Skeletal muscle tissue (tissue), 4 donors: ENCODE results near the gene ADGRV1. TPM values are rescaled to one million over a fixed set of nuclear protein-coding genes. Genes with fewer than 3 reads are reported as not detected.

Experiments used
- H3K27ac ChIP-seq: one replicate; pipeline ENCODE4 v1.7.0; 2013; ENCODE audit warnings: mild to moderate bottlenecking, low read depth, low read length, inconsistent platforms
- H3K27me3 ChIP-seq, 3 donors: one replicate each; pipeline ENCODE4 v1.7.0; 2013; ENCODE audit warnings: low read length in 3 of 3; ENCODE audit not compliant: control insufficient read depth in 3 of 3, insufficient read depth in 3 of 3
- H3K36me3 ChIP-seq, 3 donors: one replicate each; pipeline ENCODE4 v1.7.0; 2013; ENCODE audit warnings: low read length in 3 of 3; ENCODE audit not compliant: control insufficient read depth in 3 of 3, insufficient read depth in 3 of 3
- H3K4me1 ChIP-seq, 3 donors: one replicate each; pipeline ENCODE4 v1.7.0; 2013; ENCODE audit warnings: low read length in 3 of 3, mild to moderate bottlenecking in 3 of 3; ENCODE audit not compliant: control insufficient read depth in 3 of 3, insufficient read depth in 3 of 3
- H3K4me3 ChIP-seq, 3 donors: one replicate each; pipeline ENCODE4 v1.7.0; 2013; ENCODE audit warnings: low read length in 3 of 3
- H3K9ac ChIP-seq, 3 donors: one replicate each; pipeline ENCODE4 v1.7.0; 2013; ENCODE audit warnings: low read length in 3 of 3, mild to moderate bottlenecking in 3 of 3, moderate library complexity in 2 of 3, low read depth in 1 of 3
- H3K9me3 ChIP-seq, 3 donors: one replicate each; pipeline ENCODE4 v1.7.0; 2013; ENCODE audit warnings: low read length in 3 of 3; ENCODE audit not compliant: control insufficient read depth in 3 of 3
- total RNA-seq: library from RNA; depleted of rRNA; stranded (reverse); fragments of >200 nt; gene quantifications from one replicate; pipeline ENCODE4 v1.2.3, GENCODE V29; 2014
- donor health status: Osteomylitis.

ADGRV1 gene
- total RNA-seq, 1 donor from 2014 or later: 2.6 TPM

- H3K4me3 ChIP-seq: no peak overlapping the region
- no peaks in the 10 kb centered on the region for H3K36me3 ChIP-seq
- no peaks in the 10 kb centered on the region for H3K4me1 ChIP-seq
- no peak overlapping the region for H3K27ac ChIP-seq
- H3K9ac ChIP-seq: no peak overlapping the region
- no peaks in the 10 kb centered on the region for H3K27me3 ChIP-seq
- H3K9me3 ChIP-seq: no peaks in the 10 kb centered on the region
These were observed 130.5 kb downstream of the ADGRV1 start for GRCh38 chr5:90689064-90689463.

- H3K9ac ChIP-seq: no peak overlapping the region
- no peaks in the 10 kb centered on the region for H3K36me3 ChIP-seq
- no peaks in the 10 kb centered on the region for H3K27me3 ChIP-seq
- no peaks in the 10 kb centered on the region for H3K4me1 ChIP-seq
- no peak overlapping the region for H3K4me3 ChIP-seq
- no peaks in the 10 kb centered on the region for H3K9me3 ChIP-seq
- no peak overlapping the region for H3K27ac ChIP-seq
These were observed 131.7 kb downstream of the ADGRV1 start for GRCh38 chr5:90690307-90690706.

GRCh38 chr5:90691533-90691932, 132.9 kb downstream of the ADGRV1 start:
- no peaks in the 10 kb centered on the region for H3K36me3 ChIP-seq
- H3K27ac ChIP-seq: no peak overlapping the region
- no peaks in the 10 kb centered on the region for H3K9me3 ChIP-seq
- H3K4me3 ChIP-seq: no peak overlapping the region
- no peaks in the 10 kb centered on the region for H3K27me3 ChIP-seq
- H3K4me1 ChIP-seq: no peaks in the 10 kb centered on the region
- H3K9ac ChIP-seq: no peak overlapping the region

- Histone ChIP-seq H3K4me1 (no peaks in the 10 kb centered on the region), H3K27ac (no peak overlapping the region), H3K36me3 (no peaks in the 10 kb centered on the region), H3K9ac (no peak overlapping the region), H3K4me3 (no peak overlapping the region), H3K9me3 (no peaks in the 10 kb centered on the region), H3K27me3 (no peaks in the 10 kb centered on the region)
These were observed 137.6 kb downstream of the ADGRV1 start for GRCh38 chr5:90696153-90696552.

GRCh38 chr5:90700299-90700698, 141.7 kb downstream of the ADGRV1 start:
- no peaks in the 10 kb centered on the region for H3K4me1 ChIP-seq
- no peaks in the 10 kb centered on the region for H3K9me3 ChIP-seq
- no peaks in the 10 kb centered on the region for H3K27me3 ChIP-seq
- H3K4me3 ChIP-seq: no peak overlapping the region
- H3K9ac ChIP-seq: no peak overlapping the region
- H3K36me3 ChIP-seq: no peaks in the 10 kb centered on the region
- no peak overlapping the region for H3K27ac ChIP-seq

- Histone ChIP-seq H3K27me3 (no peaks in the 10 kb centered on the region), H3K9me3 (no peaks in the 10 kb centered on the region), H3K36me3 (no peaks in the 10 kb centered on the region), H3K27ac (no peak overlapping the region), H3K4me1 (no peaks in the 10 kb centered on the region), H3K4me3 (no peak overlapping the region), H3K9ac (no peak overlapping the region)
These were observed 145.3 kb downstream of the ADGRV1 start for GRCh38 chr5:90703932-90704331.

- Histone ChIP-seq H3K27me3 (no peaks in the 10 kb centered on the region), H3K27ac (no peak overlapping the region), H3K9ac (no peak overlapping the region), H3K4me1 (no peaks in the 10 kb centered on the region), H3K4me3 (no peak overlapping the region), H3K9me3 (no peaks in the 10 kb centered on the region), H3K36me3 (no peaks in the 10 kb centered on the region)
These were observed 149.1 kb downstream of the ADGRV1 start for GRCh38 chr5:90707698-90708097.

GRCh38 chr5:90709323-90710155, 150.9 kb downstream of the ADGRV1 start:
- Histone ChIP-seq H3K4me3 (no peak overlapping the region), H3K4me1 (no peaks in the 10 kb centered on the region), H3K27me3 (no peaks in the 10 kb centered on the region), H3K36me3 (no peaks in the 10 kb centered on the region), H3K27ac (no peak overlapping the region), H3K9me3 (no peaks in the 10 kb centered on the region), H3K9ac (no peak overlapping the region)

- H3K9ac ChIP-seq: no peak overlapping the region
- H3K4me1 ChIP-seq: no peaks in the 10 kb centered on the region
- no peaks in the 10 kb centered on the region for H3K36me3 ChIP-seq
- no peak overlapping the region for H3K4me3 ChIP-seq
- no peaks in the 10 kb centered on the region for H3K27me3 ChIP-seq
- H3K27ac ChIP-seq: no peak overlapping the region
- H3K9me3 ChIP-seq: no peaks in the 10 kb centered on the region
These were observed 159.8 kb downstream of the ADGRV1 start for GRCh38 chr5:90718387-90718786.

GRCh38 chr5:90739567-90739966, 181.0 kb downstream of the ADGRV1 start:
- no peaks in the 10 kb centered on the region for H3K36me3 ChIP-seq

More at GRCh38 chr5:90739567-90739966, 181.0 kb downstream of the ADGRV1 start:
- Histone ChIP-seq H3K27me3 (peaks cover 0 to 3% (median 3%) of the 10 kb centered on the region in 3 donors), H3K4me3 (no peak overlapping the region), H3K4me1 (no peaks in the 10 kb centered on the region), H3K9me3 (peaks cover 0 to 5% (median 0%) of the 10 kb centered on the region in 3 donors), H3K9ac (no peak overlapping the region), H3K27ac (no peak overlapping the region)
